ENCODE results near the gene PPP1R27.

Gene PPP1R27

DNA sequence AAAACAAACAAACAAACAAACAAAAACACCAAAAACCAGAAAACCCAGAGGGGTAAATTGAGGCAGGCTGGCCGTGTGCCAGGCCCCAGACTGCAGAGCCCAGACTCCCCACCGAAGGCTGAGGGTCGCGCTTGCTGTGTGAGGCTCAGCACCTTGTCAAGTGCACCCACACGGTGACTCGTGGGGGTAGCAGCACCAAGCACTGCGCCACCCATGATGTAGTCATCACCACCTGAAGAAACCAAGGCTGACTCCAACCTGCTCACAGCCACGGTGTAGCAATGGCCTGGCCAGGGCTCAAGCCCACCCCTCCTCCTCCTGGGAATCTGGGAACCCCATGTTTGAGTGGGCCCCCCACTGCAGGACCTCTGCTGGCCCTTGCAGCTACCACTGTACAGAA lies 13.7 kb downstream of the PPP1R27 start:
- no peak for DNase-seq (ENCODE audit: low read depth in 2 of 2)

DNA sequence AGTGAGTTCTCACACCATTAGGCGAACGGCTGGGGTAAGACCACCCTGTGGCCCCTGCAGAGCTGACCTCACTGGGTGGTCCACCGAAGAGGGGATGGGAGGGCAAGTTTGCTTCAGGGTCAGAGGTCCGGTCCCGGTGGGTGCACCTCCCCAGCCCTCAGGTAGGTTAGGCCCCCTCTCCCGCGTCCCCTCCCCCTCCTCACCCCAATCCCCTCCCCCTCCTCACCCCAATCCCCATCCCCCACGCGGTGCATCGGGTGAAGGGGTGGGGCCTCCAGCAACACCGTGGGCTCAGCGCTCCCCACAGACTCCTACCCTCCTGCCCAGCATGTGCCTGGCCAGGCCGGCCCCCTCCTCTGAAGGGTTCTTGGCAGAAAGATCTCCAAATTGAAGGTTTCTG lies 15.1 kb downstream of the PPP1R27 start:
- DNase-seq (ENCODE audit: low read depth in 2 of 2), result no peak

GRCh38 chr17:81817758-81818147 lies 17.1 kb downstream of the PPP1R27 start:
- no peak for DNase-seq (ENCODE audit: low read depth in 2 of 2)

GRCh38 chr17:81815646-81815986 lies 19.2 kb downstream of the PPP1R27 start:
- DNase-seq (ENCODE audit: low read depth in 2 of 2), result no peak

DNA sequence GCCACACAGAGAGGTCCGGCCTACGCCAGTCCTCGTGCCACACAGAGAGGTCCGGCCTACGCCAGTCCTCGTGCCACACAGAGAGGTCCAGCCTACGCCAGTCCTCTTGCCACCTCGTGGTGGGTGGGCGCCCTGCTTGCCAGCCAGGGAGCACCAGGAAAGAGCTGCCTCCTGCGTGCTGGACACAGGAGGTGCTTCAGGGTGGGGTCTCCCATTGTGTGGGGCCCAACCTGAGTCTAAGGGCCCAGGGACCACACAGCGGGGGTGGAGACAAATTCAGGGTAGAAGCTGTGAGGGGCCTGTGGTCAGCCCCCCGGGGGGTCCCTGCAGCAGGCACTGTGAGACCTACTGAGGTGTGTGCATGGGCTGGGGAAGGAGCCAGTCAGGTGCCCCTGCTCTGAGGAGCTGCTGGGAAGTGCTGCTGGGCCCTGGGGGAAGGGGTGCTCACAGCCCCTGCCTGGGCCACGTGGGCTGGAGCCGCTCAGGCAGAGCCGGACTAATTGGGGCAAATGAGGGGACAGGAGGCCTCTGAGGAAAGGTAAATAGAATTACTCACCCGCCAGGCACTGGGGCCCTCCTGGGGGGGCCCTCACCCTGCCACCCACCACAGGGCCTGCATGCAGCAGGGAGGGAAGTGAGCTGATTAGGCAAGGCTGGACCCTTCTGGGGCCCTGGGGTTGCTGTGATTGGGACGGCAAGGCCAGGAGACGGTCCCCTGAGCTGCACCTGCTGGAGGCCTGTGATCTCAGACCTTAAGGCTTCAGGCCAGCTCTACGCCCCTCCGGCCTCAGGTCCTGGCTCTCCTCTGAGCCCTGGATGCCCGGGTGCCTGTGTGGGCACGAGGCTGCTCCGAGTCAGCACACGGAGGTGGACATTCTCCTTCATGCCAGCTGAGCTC lies 19.9 kb downstream of the PPP1R27 start:
- no peak for DNase-seq (ENCODE audit: low read depth in 2 of 2)

DNA sequence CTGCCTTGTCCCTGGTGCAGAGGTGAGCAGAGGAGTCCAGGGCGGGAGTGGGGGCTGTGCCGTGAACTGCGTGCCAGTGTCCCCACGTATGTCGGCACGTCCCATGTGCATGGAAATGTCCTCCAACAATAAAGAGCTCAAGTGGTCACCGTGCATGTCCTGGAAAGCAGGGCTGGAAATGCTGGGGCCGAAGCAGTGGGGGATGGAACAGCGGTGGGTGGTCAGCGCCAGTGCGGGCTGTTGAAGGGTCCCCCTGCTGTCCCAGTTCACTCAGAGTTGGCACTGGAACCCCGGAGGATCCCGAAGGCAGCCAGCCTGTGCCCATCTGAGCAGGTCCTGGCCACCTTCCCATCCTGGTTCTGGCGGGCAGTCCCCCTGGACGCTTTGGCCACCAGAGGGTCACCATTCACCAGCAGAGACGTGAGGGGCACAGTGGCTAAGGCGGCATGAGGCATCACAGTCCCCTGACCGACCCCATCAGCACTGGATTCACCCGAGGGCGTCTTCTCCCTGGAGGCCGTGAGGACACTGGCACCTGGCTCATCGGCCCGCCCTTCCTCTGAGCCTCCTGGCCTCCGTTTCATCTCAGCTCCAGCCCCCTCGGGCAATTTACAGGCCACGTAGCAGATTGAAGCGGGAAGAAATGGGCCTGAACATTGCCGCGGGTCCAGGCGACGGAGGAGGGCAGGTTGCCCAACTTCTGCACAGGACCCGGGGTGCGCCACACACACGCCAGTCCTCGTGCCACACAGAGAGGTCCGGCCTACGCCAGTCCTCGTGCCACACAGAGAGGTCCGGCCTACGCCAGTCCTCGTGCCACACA lies 20.8 kb downstream of the PPP1R27 start:
- DNase-seq (ENCODE audit: low read depth in 2 of 2), result no peak

DNA sequence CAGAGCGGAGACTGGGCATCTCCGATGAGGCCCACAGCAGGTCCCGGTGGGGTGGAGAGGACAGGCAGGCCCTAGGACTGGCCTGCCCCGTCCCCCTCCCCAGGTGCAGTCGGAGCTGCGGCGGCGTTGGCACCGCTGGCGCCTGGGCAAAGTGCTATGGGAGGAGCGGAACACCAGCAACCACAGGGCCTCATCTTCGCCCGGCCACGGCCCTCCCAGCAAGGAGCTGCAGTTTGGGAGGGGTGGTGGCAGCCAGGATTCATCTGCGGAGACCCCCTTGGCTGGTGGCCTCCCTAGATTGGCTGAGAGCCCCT lies 21.5 kb downstream of the PPP1R27 start:
- DNase-seq (ENCODE audit: low read depth in 2 of 2), result no peak

GRCh38 chr17:81812571-81813370 lies 22.1 kb downstream of the PPP1R27 start:
- no peak for DNase-seq (ENCODE audit: low read depth in 2 of 2)

GRCh38 chr17:81811705-81812570 lies 22.9 kb downstream of the PPP1R27 start:
- DNase-seq (ENCODE audit: low read depth in 2 of 2), result no peak

DNA sequence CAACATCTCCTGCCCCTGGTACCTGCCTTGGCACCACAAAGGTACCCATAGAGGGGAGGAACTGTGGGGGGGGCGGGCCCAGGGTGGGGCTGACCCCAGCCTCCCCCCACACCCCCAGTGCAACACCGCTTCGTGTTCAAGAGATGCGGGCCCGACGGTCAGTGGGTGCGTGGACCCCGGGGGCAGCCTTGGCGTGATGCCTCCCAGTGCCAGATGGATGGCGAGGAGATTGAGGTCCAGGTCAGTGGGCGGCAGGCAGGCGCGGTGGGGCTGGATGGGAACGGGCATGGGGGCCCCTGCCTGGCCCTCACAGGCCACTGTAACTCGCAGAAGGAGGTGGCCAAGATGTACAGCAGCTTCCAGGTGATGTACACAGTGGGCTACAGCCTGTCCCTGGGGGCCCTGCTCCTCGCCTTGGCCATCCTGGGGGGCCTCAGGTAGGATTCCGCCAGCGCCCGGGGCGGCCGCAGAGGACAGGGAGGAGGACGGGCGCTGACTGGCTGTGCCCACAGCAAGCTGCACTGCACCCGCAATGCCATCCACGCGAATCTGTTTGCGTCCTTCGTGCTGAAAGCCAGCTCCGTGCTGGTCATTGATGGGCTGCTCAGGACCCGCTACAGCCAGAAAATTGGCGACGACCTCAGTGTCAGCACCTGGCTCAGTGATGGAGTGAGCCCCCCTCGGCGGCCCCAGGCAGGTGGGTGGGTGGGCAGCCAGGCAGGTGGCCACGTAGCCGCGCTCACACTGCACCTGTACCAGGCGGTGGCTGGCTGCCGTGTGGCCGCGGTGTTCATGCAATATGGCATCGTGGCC lies 23.8 kb downstream of the PPP1R27 start:
- no peak for DNase-seq (ENCODE audit: low read depth in 2 of 2)

DNA sequence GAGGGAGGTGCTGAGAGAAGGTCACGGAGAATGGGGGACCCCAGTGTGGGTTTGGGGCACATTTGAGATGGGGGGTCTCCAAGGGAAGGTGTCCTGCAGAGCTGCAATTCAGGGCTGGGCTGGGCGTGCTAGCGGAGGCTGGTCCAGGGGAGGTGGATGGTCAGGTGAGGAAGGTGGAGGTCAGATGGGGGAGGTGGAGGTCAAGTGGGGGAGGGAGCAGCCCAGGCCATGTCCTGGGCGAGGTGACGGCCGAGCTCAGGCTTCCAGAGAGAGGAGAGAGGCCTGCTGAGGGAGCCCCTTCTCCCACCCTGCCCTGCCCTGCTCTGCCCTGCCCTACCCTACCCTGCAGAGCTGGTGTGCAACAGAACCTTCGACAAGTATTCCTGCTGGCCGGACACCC lies 24.4 kb downstream of the PPP1R27 start:
- no peak for DNase-seq (ENCODE audit: low read depth in 2 of 2)

GRCh38 chr17:81809556-81809998 lies 25.3 kb downstream of the PPP1R27 start:
- no peak for DNase-seq (ENCODE audit: low read depth in 2 of 2)

- no peak for DNase-seq (ENCODE audit: low read depth in 2 of 2)
These were observed 25.9 kb downstream of the PPP1R27 start for GRCh38 chr17:81808778-81809555.

- no peak for DNase-seq (ENCODE audit: low read depth in 2 of 2)
These were observed 27.0 kb downstream of the PPP1R27 start for GRCh38 chr17:81807839-81808238.

DNA sequence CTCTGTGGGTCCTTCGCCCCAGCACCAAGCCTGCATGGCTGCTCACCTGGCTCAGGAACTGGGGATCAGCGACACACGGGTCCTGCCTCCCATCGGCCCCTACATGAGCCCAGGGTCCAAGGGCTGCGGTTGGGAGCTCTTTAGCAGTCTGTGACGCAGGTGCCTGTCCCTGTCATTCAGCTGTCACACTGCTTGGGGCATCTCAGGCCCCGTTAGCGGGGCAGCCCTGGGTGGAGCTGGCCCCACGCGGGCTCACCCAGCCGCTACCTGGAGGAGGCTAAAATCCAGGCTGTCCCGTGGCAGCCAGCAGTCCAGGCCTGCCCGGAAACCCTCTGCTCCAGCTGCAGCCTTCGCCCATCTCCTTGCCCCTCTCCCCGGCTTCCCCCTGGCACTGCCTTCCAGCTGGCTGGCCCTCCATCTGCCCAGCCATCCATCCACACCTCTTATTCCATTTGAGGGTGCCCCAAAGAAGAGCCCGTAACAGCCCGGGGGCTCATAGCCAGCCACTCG lies 27.6 kb downstream of the PPP1R27 start:
- DNase-seq (ENCODE audit: low read depth in 2 of 2), result no peak

DNA sequence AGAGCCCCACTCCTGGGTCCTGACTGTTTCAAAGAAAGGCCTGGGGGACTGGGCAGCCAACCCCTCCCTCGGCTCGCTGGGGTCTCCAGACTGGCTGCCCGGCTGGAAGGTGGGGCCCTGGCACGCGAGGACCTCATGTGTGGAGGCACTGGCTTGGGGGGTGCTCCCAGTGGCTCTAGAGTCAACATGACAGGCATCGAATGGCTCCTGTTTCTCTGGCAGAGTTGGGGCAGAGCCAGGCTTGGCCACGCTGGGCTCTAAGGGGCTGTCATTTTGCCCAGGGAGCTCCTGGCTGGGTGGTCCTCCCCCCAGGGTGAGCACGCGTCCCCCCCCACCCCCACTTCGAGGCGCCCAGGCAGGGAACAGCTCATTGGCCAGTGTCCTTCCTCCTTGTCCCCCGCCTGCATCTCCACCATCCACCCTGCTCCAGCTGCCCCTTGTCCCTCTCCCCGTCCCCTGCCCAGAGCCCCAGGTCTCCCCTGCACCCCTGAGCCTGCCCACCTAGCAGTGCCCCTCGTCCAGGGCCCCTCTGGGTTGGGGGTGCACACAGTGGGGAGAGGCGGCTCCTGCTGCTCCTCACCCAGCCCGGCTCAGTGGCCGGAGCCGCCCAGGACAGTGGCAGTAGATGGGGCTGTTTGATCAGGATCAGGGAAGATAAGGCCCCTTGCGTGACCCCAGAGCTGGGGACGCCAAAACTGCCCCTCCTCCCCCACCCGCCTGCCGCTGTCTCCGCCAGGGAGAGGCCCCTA lies 28.2 kb downstream of the PPP1R27 start:
- DNase-seq (ENCODE audit: low read depth in 2 of 2), result no peak

- DNase-seq (ENCODE audit: low read depth in 2 of 2), result no peak
These were observed 29.0 kb downstream of the PPP1R27 start for GRCh38 chr17:81805707-81806460.

Measured in stimulated activated CD8-positive, alpha-beta memory T cell treated with anti-CD3 and anti-CD28 coated beads, Interleukin-7, amount 100 ng/mL, for 1 hour (primary cell).